ENCODE data around the gene ERCC2. TPM values are rescaled to one million over a fixed set of nuclear protein-coding genes. Genes with fewer than 3 reads are reported as not detected.

The ERCC2 gene
- total and polyA plus RNA-seq, 2 of the 4 experiments (the other 2 are of a cell fraction) = 30.6 to 66.5 TPM

- intact Hi-C loops (cut with micrococcal nuclease) (no loop called here), dilution Hi-C loops (cut with HindIII; ENCODE audit: low sequenced_read_pairs, unreplicated experiment) (no loop called here), in situ Hi-C loops (cut with MboI; ENCODE audit: low sequenced_read_pairs) (no loop called here)
- Histone ChIP-seq H4K5ac (ENCODE audit: low read depth, low read length) (no peak overlapping the region), H3K27ac (ENCODE audit: insufficient read depth, low read length) (no peak overlapping the region), H3K4me3 (ENCODE audit: insufficient read depth, low read depth, low read length) (no peak overlapping the region), H3K9me1 (ENCODE audit: insufficient read depth, low read length) (no peaks in the 10 kb centered on the region), H4K20me1 (ENCODE audit: insufficient read depth, low read length) (no peaks in the 10 kb centered on the region), H3K18ac (ENCODE audit: low read depth, low read length) (no peak overlapping the region), H3K9me3 (ENCODE audit: control insufficient read depth, insufficient read depth, low read length) (no peaks in the 10 kb centered on the region), H3K79me1 (ENCODE audit: low read depth in 1 of 2, low read length in 2 of 2) (no peaks in the 10 kb centered on the region), H2BK20ac (ENCODE audit: low read depth, low read length) (no peak overlapping the region), H3K4ac (ENCODE audit: low read depth, low read length) (no peak overlapping the region), H3K4me2 (ENCODE audit: low read depth, low read length) (no peak overlapping the region), H2AK5ac (ENCODE audit: low read depth, low read length) (no peak overlapping the region), H2BK15ac (ENCODE audit: low read depth, low read length) (no peak overlapping the region), H2AFZ (replicated peaks; ENCODE audit: low read length, poor library complexity) (no peak overlapping the region), H3K14ac (replicated peaks; ENCODE audit: low read depth, low read length) (no peak overlapping the region), H3K9ac (ENCODE audit: low read depth, low read length) (no peak overlapping the region), H2BK5ac (ENCODE audit: low read depth, low read length, poor library complexity, severe bottlenecking) (no peak overlapping the region), H3K23ac (ENCODE audit: low read depth, low read length) (no peak overlapping the region), H3K56ac (ENCODE audit: extremely low read depth, insufficient read depth, low read length) (no peak overlapping the region), H4K91ac (ENCODE audit: insufficient read depth, low read depth, low read length) (no peak overlapping the region), H3K27me3 (ENCODE audit: control insufficient read depth, insufficient read depth, low read length) (peaks cover 26% of the 10 kb centered on the region), H3K4me1 (ENCODE audit: control insufficient read depth, insufficient read depth, low read length) (no peaks in the 10 kb centered on the region; the same call in 1 of the 2 replicates), H2BK120ac (ENCODE audit: low read depth, low read length) (no peak overlapping the region), H2AK9ac (replicated peaks; ENCODE audit: low read depth, low read length, poor library complexity) (no peak overlapping the region), H4K8ac (ENCODE audit: low read depth in 2 of 2, low read length in 2 of 2) (no peak overlapping the region), H3K36me3 (ENCODE audit: control insufficient read depth, insufficient read depth, low read length) (no peaks in the 10 kb centered on the region)
- BruUV-seq (replicated peaks) = no TSS peak
- POLR2A ChIA-PET (ENCODE audit: unreplicated experiment) = no interaction called here
- TF ChIP-seq BHLHE40 (IDR thresholded peaks at IDR 0.05; ENCODE audit: low read depth, low read length) (no peak), CHD1 (IDR thresholded peaks at IDR 0.05; ENCODE audit: low read depth, low read length) (no peak)
- no peak for ATAC-seq (ENCODE audit: low read depth)
- CTCF ChIA-PET = no interaction called here
- WGBS, 2 experiments (ENCODE audit: extremely low coverage in 2 of 2, insufficient read length in 1 of 2) = 20% methylated on average over 5 of the region's 11 CpGs; no CpG with 5 or more reads in 1 of the 2 experiments
- no peak for DNase-seq
These were observed 48.1 kb downstream of the ERCC2 start for GRCh38 chr19:45322311-45322710.

Data from IMR-90 (cell line).